Measurements from ENCODE around the gene IZUMO4. TPM values are rescaled to one million over a fixed set of nuclear protein-coding genes. Genes with fewer than 3 reads are reported as not detected.

Gene IZUMO4
- total and polyA plus RNA-seq, 10 of the 15 experiments (the other 5 are each of a cell fraction or from before 2014, with no cell fraction given), result 0.53 to 27.1 (median 7.5) TPM

GRCh38 chr19:2050991-2051772 lies 45.5 kb upstream of the IZUMO4 start, which contains the start of gene MKNK2:
TSS of gene MKNK2 (minus strand) at chr19:2051244. CDS start at chr19:2050851, 393 bp downstream.
- RAD21 ChIA-PET (ENCODE audit: unreplicated experiment), result interaction anchor here (1.1 to 2.7 kb wide), 12 partner anchors 7 to 121 kb away, joined by 3 to 17 read pairs (median 4); partner anchors contain the start of gene IZUMO4
- peak within 1 kb of the TSS; percentile 51 for H2AFZ ChIP-seq (ENCODE audit: control insufficient read depth, low read depth, low read length)
- no peaks in the 10 kb centered on the region for H3K27me3 ChIP-seq (replicated peaks in 1 of 2; ENCODE audit: control insufficient read depth in 2 of 2, insufficient read depth in 2 of 2, low read length in 1 of 2)
- DNase-seq (ENCODE audit: low read depth, low spot score) (no peak), FAIRE-seq (peak; percentile 94), ATAC-seq (peak; percentile 48)
- SMC1A ChIA-PET (ENCODE audit: uncharacterized antibody, unreplicated experiment), result interaction anchor here (1.2 to 2.5 kb wide), 7 partner anchors 9 to 118 kb away, joined by 3 to 15 read pairs (median 9); no protein-coding TSS in a partner anchor
- peak within 1 kb of the TSS; percentile 91 for H3K4me2 ChIP-seq (ENCODE audit: control insufficient read depth, insufficient read depth)
- CTCF ChIA-PET, result interaction anchor here (1.0 to 3.0 kb wide), 10 partner anchors 9 to 118 kb away, joined by 3 to 27 read pairs (median 5); no protein-coding TSS in a partner anchor
- peak within 1 kb of the TSS; percentile 70 for H3K9ac ChIP-seq (ENCODE audit: control insufficient read depth, insufficient read depth, low read length)
- peaks cover 0 to 7% of the 10 kb centered on the region in 2 experiments; a peak in 3 of 4 replicates for H3K36me3 ChIP-seq (ENCODE audit: control insufficient read depth in 2 of 2, insufficient read depth in 2 of 2, low read length in 1 of 2)
- H3K79me2 ChIP-seq (ENCODE audit: control insufficient read depth, insufficient read depth, low read length), result peaks cover 58% of the 10 kb centered on the region
- intact Hi-C loops (cut with micrococcal nuclease; ENCODE audit: unreplicated experiment) (loop anchor here (2.0 to 5.0 kb wide), 2 partner anchors 40 to 154 kb away; no protein-coding TSS in a partner anchor), in situ Hi-C loops (cut with MboI) (no loop called here)
- BruUV-seq (replicated peaks), result no TSS peak
- peak within 1 kb of the TSS; percentile 86 for H3K27ac ChIP-seq (ENCODE audit: control insufficient read depth, insufficient read depth)
- H3K4me3 ChIP-seq, result peak within 1 kb of the TSS; percentile 83
- peaks cover 57% of the 10 kb centered on the region for H3K4me1 ChIP-seq (ENCODE audit: control insufficient read depth, insufficient read depth, low read length)
- WGBS (ENCODE audit: insufficient coverage, insufficient replicate concordance, low lambda C conversion rate, missing lambda C conversion rate), result 2% methylated on average over 55 of the region's 93 CpGs
- peaks cover 14% of the 10 kb centered on the region for H4K20me1 ChIP-seq (ENCODE audit: control insufficient read depth, insufficient read depth)
- no peaks in the 10 kb centered on the region for H3K9me3 ChIP-seq (replicated peaks; ENCODE audit: control insufficient read depth, insufficient read depth, low read length)
- POLR2A ChIA-PET, result interaction anchor here (0.5 to 6.0 kb wide), 14 partner anchors 9 to 108 kb away, joined by 3 to 110 read pairs (median 6); partner anchors contain the start of gene MOB3A
- TF ChIP-seq NR2C2 (IDR thresholded peaks at IDR 0.05; ENCODE audit: borderline replicate concordance, control insufficient read depth, insufficient read length, low read depth) (no peak), GABPA (IDR thresholded peaks at IDR 0.05; ENCODE audit: low read depth) (no peak), PML (IDR thresholded peaks at IDR 0.05; ENCODE audit: low read length) (peak; percentile 92; the same call in 1 of the 2 replicates), BRCA1 (IDR thresholded peaks at IDR 0.05; ENCODE audit: low read depth, low read length) (no peak), EZH2 (IDR thresholded peaks at IDR 0.05; ENCODE audit: borderline replicate concordance, control insufficient read depth, low read depth, low read length) (no peak), CTCF (IDR thresholded peaks at IDR 0.05 in 2 of 3, conservative IDR thresholded peaks at IDR 0.05 in 1 of 3; ENCODE audit: control insufficient read depth in 2 of 3, extremely low read depth in 1 of 3, insufficient read depth in 1 of 3, low read depth in 3 of 3, low read length in 3 of 3) (peak; percentile 49 to 75 (median 55); a peak in 5 of 6 replicates), ZNF274 (IDR thresholded peaks at IDR 0.05; ENCODE audit: insufficient read depth, insufficient read length) (no peak), SIN3A (IDR thresholded peaks at IDR 0.05; ENCODE audit: low read depth, low read length) (no peak), NR2F1 (conservative IDR thresholded peaks at IDR 0.05) (peak; percentile 73), SPI1 (IDR thresholded peaks at IDR 0.05; ENCODE audit: borderline replicate concordance, insufficient read depth, low read depth, low read length) (no peak), EED (IDR thresholded peaks at IDR 0.05; ENCODE audit: low read depth) (peak; percentile 13; the same call in 1 of the 2 replicates), FOS (IDR thresholded peaks at IDR 0.05; ENCODE audit: borderline replicate concordance, extremely low read depth, insufficient read length) (no peak), SMARCA5 (IDR thresholded peaks at IDR 0.05) (peak; percentile 100), YBX1 (IDR thresholded peaks at IDR 0.05) (no peak), POLR2AphosphoS2 (IDR thresholded peaks at IDR 0.05; ENCODE audit: low read depth, low read length) (peak; percentile 99), HDGF (IDR thresholded peaks at IDR 0.05) (peak; percentile 69)
- TF ChIP-seq, protein P1, sequence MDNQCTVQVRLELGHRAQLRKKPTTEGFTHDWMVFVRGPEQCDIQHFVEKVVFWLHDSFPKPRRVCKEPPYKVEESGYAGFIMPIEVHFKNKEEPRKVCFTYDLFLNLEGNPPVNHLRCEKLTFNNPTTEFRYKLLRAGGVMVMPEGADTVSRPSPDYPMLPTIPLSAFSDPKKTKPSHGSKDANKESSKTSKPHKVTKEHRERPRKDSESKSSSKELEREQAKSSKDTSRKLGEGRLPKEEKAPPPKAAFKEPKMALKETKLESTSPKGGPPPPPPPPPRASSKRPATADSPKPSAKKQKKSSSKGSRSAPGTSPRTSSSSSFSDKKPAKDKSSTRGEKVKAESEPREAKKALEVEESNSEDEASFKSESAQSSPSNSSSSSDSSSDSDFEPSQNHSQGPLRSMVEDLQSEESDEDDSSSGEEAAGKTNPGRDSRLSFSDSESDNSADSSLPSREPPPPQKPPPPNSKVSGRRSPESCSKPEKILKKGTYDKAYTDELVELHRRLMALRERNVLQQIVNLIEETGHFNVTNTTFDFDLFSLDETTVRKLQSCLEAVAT (IDR thresholded peaks at IDR 0.05), result no peak; the same call in 1 of the 2 replicates
- TF ChIP-seq, protein P2, sequence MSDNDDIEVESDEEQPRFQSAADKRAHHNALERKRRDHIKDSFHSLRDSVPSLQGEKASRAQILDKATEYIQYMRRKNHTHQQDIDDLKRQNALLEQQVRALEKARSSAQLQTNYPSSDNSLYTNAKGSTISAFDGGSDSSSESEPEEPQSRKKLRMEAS (IDR thresholded peaks at IDR 0.05; ENCODE audit: low read depth, low read length), result peak; percentile 17; the same call in 1 of the 2 replicates
- TF ChIP-seq, protein P3, sequence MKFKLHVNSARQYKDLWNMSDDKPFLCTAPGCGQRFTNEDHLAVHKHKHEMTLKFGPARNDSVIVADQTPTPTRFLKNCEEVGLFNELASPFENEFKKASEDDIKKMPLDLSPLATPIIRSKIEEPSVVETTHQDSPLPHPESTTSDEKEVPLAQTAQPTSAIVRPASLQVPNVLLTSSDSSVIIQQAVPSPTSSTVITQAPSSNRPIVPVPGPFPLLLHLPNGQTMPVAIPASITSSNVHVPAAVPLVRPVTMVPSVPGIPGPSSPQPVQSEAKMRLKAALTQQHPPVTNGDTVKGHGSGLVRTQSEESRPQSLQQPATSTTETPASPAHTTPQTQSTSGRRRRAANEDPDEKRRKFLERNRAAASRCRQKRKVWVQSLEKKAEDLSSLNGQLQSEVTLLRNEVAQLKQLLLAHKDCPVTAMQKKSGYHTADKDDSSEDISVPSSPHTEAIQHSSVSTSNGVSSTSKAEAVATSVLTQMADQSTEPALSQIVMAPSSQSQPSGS (IDR thresholded peaks at IDR 0.05; ENCODE audit: low read length), result no peak

Data from GM12878 (cell line).